OCI-LY1 (cell line): ENCODE data around the gene TNFRSF18.

Experiments used
- CTCF ChIP-seq: fragments of 200-600 bp; sonication (generic), shearing (Covaris generic); IDR thresholded peaks from 2 replicates; pipeline ENCODE4 v1.5.1; 2017; ENCODE audit warnings: mild to moderate bottlenecking, antibody characterized with exemption, low read length, moderate library complexity, mixed read lengths
- EZH2 ChIP-seq: fragments of 200-600 bp; sonication (generic), shearing (Covaris generic); IDR thresholded peaks from 2 replicates; pipeline ENCODE4 v1.8.0; 2017; ENCODE audit warnings: borderline replicate concordance, mixed run types, mild to moderate bottlenecking, antibody characterized with exemption, low read length, moderate library complexity, mixed read lengths

- TF ChIP-seq CTCF: no peak
- no peak for TF ChIP-seq EZH2
Measured at GRCh38 chr1:1223891-1224290, 17.5 kb upstream of the TNFRSF18 start.
